Measurements from ENCODE around the gene AKAP13. TPM values are rescaled to one million over a fixed set of nuclear protein-coding genes. Genes with fewer than 3 reads are reported as not detected.

Gene AKAP13
- total and polyA plus RNA-seq, 2 of the 8 experiments (the other 6 are each of a cell fraction or from before 2014, with no cell fraction given), result 14.0 to 46.2 TPM

GRCh38 chr15:85562824-85563223 is 182.4 kb downstream of the AKAP13 start:
- no peak overlapping the region for H3K27ac ChIP-seq (ENCODE audit: low read depth, low read length)
- 85% methylated on average over 4 of the region's 6 CpGs; no CpG with 5 or more reads in 1 of the 2 experiments for WGBS, 2 experiments (ENCODE audit: extremely low coverage in 1 of 2, insufficient coverage in 1 of 2, insufficient read length in 1 of 2, insufficient replicate concordance in 2 of 2, low coverage in 1 of 2, low lambda C conversion rate in 2 of 2, missing lambda C conversion rate in 1 of 2)
- no peaks in the 10 kb centered on the region for H3K79me2 ChIP-seq (ENCODE audit: control insufficient read depth in 1 of 2, insufficient read depth in 2 of 2, low read length in 2 of 2)
- H3K79me1 ChIP-seq (ENCODE audit: low read depth, low read length), result no peaks in the 10 kb centered on the region
- H3K4ac ChIP-seq (replicated peaks; ENCODE audit: insufficient read length, low read depth, low read length), result no peak overlapping the region
- no peak overlapping the region for H3K18ac ChIP-seq (ENCODE audit: extremely low read depth, low read length)
- no peaks in the 10 kb centered on the region for H3K36me3 ChIP-seq (ENCODE audit: control insufficient read depth in 2 of 4, insufficient read depth in 4 of 4, low read length in 3 of 4)
- H3K27me3 ChIP-seq (replicated peaks in 1 of 4; ENCODE audit: control insufficient read depth in 3 of 4, extremely low read depth in 1 of 4, insufficient read depth in 3 of 4, low read length in 3 of 4), result no peaks in the 10 kb centered on the region
- DNase-seq (ENCODE audit: low read depth in 1 of 2, low spot score in 2 of 2) (no peak), FAIRE-seq (no peak)
- no peak overlapping the region for H2BK20ac ChIP-seq (ENCODE audit: low read length)
- H3K4me1 ChIP-seq (replicated peaks in 1 of 4; ENCODE audit: control insufficient read depth in 3 of 4, insufficient read depth in 4 of 4, low read length in 3 of 4), result peaks cover 0 to 10% (median 2%) of the 10 kb centered on the region in 4 experiments; a peak in 2 of 7 replicates
- H3K23ac ChIP-seq (ENCODE audit: insufficient read length), result no peak overlapping the region
- no peak overlapping the region for H4K8ac ChIP-seq (ENCODE audit: extremely low read depth, insufficient read depth, low read length)
- no peak overlapping the region for H2AK5ac ChIP-seq (ENCODE audit: low read depth, low read length)
- no peak overlapping the region for H2BK15ac ChIP-seq (ENCODE audit: low read length)
- H2AFZ ChIP-seq (ENCODE audit: low read length), result no peak overlapping the region
- no peak overlapping the region for H4K5ac ChIP-seq (ENCODE audit: insufficient read length, low read depth, low read length)
- no peak overlapping the region for H3K14ac ChIP-seq (ENCODE audit: insufficient read length)
- TF ChIP-seq, protein P1, sequence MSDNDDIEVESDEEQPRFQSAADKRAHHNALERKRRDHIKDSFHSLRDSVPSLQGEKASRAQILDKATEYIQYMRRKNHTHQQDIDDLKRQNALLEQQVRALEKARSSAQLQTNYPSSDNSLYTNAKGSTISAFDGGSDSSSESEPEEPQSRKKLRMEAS (IDR thresholded peaks at IDR 0.05), result no peak
- TF ChIP-seq POLR2AphosphoS5 (IDR thresholded peaks at IDR 0.05; ENCODE audit: low read depth, low read length), result no peak
- ChIA-PET POLR2A (ENCODE audit: partially characterized antibody) (no interaction called here), CTCF (ENCODE audit: partially characterized antibody) (no interaction called here)
- H2BK5ac ChIP-seq (ENCODE audit: low read depth, low read length), result no peak overlapping the region
- no peaks in the 10 kb centered on the region for H3K23me2 ChIP-seq (ENCODE audit: low read depth, low read length)
- no peak overlapping the region for H3K4me3 ChIP-seq (ENCODE audit: extremely low read depth in 1 of 4, insufficient read depth in 2 of 4, low read depth in 3 of 4, low read length in 4 of 4)
- no peak overlapping the region for H2BK120ac ChIP-seq (replicated peaks; ENCODE audit: low read depth, low read length)
- H2BK12ac ChIP-seq (ENCODE audit: low read depth, low read length), result no peak overlapping the region
- no peak overlapping the region for H3K4me2 ChIP-seq (ENCODE audit: insufficient read depth in 1 of 2, low read depth in 2 of 2, low read length in 2 of 2)
- no peak overlapping the region for H3K9ac ChIP-seq (replicated peaks in 1 of 4; ENCODE audit: extremely low read depth in 1 of 4, low read depth in 3 of 4, low read length in 3 of 4)
- H3K56ac ChIP-seq (replicated peaks; ENCODE audit: insufficient read length, low read depth, low read length), result no peak overlapping the region
- H4K91ac ChIP-seq (replicated peaks; ENCODE audit: insufficient read length, low read length), result no peak overlapping the region
- peaks cover 0 to 1% of the 10 kb centered on the region in 2 experiments for H4K20me1 ChIP-seq (replicated peaks in 1 of 2; ENCODE audit: control insufficient read depth in 1 of 2, insufficient read depth in 2 of 2, low read length in 2 of 2)
- no peaks in the 10 kb centered on the region for H3K9me3 ChIP-seq (ENCODE audit: insufficient read depth in 2 of 2, low read depth in 1 of 2, low read length in 1 of 2)

Measured in H1 (cell line).